DMS53 (cell line): ENCODE results near the gene UBE2M.

Experiments used
- DNase-seq: peaks from one replicate; lab custom pipeline; 2025; lab: John Stamatoyannopoulos, UW

The UBE2M gene

DNA sequence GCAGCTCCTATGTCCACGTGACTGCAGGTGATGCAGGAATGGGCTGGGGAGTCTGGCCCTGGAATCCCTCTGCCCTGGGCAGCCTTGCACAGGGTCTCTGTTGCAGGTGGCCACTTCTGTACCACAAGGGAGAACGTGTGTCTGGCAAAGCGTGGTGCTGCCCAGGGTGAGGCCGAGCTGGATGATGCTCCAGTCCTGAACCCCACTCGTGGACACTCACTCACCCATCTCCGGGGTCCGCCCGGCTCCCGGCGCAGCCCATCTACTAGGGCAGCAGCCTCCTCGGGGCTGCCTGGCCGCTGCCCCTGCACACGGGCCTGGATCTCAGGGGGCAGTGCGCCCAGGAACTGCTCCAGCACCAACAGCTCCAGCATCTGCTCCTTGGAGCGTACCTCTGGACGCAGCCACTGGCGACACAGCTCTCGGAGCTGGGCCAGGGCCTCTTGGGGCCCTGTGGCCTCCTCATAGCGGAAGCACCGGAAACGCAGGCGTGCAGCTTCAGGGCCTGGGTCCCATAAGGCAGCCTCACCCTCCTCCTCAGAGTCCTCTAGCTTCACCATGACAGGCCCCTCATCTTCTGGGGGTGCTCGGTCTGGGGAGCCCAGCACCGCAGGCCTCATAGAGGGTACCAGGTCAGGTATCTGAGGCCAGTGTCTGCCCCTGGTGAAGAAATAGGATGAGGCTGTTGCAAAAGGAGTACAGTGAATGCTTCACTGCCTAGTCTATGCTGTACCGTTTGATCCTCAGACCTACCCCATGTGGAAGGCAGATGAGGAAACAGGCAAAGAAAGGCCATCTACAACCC is 12.6 kb upstream of the UBE2M start:
- DNase-seq, result no peak

DNA sequence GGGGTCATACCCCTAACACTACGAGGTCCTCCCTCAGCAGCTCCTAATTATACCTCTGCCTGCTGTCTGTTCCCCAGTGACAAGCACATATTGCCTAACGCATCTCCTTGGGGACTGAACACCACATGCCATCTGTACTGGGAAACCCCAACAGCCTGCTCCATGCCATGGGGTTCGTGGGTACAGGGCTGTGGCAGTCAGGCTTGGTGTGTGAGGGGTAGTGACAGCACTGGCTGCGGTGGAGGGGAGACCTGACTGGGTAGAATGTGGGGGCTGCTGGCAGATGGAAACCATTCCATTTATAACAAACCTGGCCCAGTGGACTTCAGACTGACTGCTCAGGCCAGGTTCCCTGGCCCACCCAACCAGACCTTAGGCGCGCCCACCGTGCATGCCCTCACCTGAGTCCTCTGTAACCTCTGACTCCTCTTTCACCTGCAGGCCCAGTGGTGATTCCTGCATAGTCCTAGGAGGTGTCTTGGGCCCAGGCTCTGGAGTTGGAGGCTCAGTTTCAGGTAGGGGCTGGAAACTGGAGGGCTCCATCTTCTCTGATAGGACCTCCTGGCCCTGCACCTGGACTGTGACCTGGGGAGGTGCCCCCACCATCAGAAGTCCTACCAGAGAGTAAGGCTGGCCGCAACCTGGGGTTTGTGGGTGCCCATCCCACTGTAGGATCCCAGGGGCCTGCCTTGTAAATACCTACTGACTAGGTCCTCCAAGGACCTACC is 11.7 kb upstream of the UBE2M start:
- no peak for DNase-seq

DNA sequence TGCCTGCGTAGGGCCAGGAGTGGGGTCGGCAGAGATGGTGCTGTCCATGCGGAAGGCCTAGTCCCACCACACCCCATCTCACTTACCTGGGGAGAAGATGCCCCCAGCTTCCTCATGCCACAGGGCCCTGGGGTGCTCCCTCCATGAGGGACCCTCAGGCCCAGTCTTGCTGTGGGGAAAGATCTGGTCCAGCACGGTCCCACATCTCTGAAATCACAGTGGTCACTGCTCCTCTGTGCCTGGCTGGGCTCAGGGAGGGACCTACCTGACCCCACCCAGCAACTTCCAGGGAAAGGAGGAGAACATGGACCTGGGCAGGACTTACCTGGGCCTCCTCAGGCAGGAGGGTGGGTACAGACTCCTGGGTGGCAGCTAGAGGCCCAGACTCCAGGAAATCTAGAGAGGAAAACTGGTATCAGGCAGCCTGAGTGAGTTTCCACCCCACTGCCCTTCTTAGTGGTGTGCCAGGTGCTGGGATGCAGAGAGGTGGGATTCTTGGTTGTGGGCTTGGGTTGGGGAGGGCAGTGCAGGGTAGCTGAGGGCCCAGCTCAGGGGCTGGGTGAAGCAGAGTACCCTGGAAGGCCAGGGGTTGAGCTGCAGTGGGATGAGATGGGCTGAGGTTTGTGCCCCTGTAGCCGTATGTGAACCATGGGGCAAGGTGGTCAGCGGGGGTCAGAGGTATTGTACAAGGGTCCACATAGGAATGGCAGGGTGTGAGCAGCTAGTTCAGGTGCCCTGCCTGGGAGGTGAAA is 11.0 kb upstream of the UBE2M start:
- DNase-seq, result no peak

DNA sequence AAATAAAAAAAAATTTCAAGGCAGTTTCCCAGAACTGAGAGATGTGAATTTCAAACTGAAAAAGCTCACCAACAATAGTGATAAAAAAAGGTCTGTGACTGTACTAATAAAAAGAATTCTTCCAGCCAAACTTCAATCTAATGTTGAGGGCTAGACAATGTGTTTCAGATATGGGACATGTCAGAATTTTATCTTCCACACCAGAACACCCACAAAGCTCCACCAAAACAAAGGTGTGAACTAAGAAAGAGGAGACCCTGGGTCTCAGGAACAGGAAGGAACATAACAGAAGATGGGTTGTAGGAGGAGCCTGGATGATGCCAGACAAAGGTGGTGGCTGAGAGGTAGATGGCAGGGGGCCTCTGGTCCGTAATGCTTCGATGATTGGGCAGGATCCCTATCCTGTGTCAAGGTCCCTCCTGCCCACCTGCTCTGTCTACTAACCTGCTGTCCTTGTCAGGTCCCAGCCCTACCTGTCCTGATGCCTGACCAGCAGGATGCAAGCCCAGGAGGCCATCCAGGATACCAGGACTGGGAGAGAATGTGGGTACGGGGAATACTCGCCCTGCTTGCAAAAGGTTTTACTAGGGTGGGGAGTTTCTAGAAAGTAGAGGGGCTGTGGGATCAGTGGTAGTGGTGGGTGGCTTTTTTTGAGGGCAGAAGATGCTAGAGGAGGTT is 10.2 kb upstream of the UBE2M start:
- no peak for DNase-seq

DNA sequence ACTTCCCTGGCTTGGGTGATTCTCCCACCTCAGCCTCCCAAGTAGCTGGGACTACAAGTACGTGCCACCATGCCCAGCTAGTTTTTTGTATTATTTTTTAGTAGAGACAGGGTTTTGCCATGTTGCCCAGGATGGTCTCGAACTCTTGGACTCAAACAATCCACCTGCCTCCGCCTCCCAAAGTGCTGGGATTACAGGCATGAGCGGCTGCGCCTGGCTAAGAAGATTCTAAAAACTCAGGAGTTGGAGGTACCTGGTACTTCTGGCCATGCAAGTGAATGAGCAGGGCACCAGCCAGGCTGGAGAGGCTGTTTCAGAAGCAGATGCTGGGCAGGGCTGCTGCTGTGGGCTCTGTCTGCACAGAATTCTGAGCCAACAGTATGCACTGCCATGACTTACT is 8.6 kb upstream of the UBE2M start:
- DNase-seq, result no peak

DNA sequence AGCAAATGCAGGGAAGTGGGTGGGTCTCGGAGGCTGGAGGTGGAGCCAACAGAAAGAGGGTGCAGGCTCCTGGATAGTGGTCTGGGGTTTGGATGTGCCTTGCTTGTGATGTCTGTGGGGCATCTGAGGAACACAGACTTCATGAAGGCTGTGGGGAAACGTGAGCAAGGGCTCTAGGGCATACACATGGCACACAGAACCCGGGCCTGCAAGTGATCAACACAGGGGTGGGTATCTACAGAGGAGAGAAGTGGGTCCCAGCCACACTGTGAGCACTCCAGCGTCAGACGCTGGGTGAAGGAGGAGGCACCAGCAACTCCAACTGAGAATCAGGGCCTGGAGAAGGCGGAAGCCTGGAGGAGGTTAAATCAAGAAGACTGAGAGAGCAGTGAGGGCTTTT is 5.4 kb upstream of the UBE2M start:
- no peak for DNase-seq

DNA sequence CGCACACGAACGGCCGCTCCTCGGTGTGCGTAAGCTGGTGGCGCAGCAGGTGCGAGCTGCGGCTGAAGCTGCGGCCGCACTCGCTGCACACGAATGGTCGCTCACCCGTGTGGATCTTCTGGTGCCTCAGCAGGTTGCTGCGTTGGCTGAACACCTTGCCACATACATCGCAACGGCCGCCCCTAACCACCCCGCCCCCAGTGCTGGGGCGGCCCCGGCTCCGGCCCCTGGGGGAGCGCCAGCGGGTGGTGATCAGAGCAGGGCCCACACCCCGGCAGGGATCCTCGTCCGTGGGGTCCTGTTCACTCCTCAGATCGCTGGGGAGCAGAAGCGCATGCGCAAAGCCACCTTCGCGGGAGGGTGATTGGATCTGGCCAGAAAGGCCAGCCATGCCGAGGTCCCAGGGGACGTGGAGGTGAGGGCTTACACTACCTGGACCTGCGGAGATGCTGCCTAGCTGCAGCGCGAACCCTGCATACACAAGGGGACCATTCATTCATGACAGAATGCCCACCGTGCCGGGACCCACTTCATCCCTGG is 4.7 kb upstream of the UBE2M start:
- DNase-seq, result no peak

DNA sequence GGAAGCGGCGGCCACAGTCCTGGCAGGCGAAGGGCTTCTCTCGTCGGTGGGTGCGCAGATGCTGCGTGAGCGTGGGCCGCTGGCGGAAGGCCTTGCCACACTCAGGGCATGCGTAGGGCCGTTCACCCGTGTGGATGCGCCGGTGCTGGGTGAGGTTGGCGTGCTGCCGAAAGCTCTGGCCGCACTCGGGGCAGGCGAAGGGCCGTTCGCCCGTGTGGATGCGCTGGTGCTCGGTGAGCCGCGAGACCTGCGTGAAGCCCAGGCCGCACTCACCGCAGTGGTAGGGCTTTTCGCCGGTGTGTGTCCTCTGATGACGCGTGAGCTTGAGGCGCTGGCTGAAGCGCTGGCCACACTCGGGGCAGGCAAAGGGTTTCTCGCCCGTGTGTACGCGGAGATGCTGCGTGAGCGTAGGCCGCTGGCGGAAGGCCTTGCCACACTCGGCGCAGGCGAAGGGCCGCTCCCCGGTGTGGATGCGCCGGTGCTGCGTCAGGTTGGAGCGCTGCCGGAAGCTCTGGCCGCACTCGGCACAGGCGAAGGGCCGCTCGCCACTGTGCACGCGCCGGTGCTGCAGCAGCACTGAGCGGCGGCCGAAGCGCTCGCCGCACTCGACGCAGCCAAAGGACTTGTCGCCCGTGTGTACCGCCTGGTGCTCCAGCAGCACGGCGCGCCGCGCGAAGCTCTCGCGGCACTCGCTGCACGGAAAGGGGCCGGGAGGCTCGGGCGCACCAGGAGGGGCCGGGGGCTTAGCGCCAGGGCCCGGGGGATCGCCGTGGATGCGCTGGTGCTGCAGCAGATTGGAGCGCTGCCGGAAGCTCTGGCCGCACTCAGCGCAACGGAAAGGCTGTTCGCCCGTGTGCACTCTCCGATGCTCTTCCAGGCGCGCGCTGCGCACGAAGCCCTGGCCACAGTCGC is 4.0 kb upstream of the UBE2M start:
- DNase-seq, result no peak

DNA sequence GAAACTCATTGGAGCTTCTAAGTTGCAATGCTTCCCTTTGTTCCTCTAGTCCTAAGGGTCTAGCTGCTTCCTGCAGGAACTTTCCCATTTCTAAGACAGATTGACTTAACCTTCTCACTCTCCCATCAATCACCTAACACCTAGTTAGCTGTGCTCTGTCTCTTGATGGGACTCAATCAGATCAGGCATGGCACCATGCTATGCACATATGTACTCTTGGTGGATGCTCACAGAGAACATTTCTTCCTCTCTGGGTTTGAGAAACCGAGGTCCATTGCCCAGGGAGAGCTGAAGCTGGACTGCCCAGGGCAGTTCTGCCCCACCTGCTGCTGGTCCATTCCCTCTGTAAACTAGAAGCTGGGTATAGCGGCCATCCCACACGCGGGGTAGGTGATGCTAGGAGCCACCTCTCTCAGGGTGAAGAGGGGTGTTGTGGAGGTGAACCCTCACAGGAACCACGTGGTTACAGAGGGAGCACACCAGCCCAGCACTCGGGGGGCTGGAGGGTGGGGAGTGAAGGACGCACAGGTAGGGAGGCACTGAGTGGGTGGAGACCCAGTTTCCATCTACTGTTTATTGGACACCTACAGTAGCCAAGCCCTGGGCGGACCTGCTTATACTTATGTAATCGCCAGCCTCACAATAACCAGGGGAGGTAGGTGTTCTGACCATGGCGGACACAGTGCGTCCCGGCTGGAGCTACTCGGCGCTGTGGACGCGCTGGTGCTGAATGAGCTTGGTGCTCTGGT is 3.1 kb upstream of the UBE2M start:
- DNase-seq, result no peak

DNA sequence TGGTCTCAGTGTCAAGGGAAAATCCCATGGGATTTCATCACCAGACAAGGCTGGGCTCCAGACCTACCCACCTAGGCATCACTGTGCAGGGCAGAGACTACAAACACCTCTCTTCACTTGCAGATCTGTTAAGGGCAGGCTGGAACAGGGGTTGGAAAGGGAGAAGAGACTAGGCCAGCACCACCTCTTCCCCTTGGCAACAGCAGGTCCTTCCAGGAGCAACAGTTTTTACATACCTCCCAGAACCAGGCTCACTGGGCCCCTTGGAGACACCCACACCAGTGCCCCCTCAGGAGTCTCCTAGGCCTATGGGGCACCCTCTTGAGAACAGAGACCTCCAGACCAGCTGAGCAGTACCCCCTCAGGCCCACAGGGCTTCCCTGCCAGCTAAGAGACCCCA is 2.5 kb upstream of the UBE2M start:
- no peak for DNase-seq

DNA sequence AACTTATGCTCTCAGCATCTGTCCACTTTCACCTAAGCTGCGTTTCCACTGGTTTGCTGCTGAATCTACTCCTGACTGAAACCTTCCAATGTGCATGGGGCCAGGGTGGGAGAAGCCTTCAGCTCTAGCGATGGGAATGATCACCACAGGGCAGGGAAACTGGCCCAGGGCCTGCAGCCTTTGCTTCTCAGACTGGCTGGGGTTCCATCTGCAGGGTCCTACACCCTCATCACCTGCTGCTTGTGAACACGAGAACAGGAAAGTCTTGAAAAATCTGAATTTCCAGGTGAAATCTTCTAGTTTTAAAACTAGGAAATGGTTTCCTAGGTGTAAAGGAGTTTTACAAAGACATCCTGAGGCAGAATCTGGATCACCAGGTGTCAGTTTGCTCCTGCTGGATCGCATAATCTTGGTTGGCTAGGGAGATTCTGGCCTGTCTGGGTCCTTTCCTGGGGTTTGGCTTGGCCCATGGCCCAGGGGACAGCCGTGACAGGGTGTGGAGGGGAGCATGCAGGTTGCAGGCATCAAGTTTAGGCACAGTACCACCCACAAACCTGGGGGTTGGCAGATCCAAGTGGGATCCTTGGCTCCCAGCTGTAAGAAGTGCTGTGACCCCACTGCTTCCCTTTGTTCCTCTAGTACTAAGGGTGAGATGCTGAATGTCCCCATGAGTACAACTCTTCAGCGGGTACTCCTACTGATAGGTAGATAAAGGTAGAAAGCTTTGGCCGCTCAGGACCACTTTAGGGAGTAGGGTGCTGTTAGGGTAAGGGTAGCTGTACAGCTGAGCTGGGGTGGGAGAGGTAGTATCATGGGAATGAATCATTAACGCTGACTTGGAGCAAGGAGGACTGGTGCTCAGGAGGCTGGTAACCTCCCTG is 1.8 kb upstream of the UBE2M start:
- no peak for DNase-seq

DNA sequence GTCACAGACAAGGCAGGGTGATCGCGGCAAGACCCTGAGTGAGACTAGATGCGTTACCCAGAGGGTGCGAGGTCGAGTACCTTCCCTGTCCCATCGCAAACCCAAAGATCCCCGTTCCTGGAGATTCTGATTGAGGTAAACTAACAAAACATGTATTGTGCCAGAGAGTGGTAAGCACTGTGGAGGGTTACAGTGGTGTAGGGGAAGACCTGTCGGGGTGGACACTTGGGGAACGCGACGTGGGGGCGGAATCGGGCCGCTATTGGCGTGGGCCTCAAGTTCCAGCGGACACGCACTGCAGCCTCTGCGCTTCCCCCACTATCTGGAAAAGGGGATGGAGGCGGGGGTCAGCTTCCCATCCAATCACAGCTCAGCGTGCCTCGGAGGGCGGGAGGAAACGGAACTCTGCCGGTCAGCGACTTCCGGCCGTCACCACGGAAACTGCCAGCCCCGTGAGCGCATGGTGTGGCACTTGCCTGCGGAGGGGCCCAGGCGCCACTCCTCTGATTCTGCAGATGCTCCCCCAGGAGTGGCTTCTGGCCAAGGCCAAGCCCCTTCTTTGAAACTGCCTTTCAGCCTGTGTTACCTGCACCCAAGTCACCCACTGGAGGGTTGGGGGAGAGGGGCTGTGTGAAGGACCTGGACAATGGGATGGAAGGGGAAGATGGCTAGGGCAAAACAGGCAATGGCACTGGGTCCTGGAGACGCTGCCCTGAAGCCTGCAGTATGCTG is 1.0 kb upstream of the UBE2M start:
- DNase-seq, result no peak

DNA sequence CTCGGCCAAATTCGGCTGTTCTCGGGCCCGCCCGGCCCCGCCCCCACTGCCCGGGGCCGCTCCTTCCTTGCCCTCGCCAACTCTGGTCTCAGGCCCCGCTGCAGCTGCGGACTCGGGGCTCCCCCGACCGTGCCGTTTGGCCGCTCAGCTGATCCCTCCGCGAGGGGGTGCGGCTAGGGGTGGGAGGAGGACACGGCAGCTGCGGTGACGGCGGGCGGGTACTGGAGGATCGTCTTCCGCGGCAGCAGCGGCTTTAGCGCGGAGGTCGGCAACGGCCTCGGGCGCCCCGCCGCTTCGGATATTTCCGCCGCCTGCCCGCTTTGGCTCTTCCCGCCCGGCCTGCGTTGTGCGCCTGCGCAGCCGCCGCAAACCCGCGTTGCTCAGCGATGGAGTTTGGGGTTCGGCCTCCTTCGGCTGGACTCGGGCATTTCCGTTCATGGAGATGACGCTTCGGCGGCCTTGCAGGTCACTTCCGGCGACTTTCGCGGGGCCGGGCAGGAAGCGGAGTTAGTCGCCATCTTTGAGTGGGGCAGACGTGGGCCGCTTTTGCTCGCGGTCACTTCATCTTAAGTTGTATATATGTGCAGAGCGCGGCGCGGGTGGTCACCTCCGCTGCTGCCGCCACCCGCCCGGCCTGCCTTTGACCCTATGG is 338 bp upstream of the UBE2M start:
- DNase-seq, result no peak

DNA sequence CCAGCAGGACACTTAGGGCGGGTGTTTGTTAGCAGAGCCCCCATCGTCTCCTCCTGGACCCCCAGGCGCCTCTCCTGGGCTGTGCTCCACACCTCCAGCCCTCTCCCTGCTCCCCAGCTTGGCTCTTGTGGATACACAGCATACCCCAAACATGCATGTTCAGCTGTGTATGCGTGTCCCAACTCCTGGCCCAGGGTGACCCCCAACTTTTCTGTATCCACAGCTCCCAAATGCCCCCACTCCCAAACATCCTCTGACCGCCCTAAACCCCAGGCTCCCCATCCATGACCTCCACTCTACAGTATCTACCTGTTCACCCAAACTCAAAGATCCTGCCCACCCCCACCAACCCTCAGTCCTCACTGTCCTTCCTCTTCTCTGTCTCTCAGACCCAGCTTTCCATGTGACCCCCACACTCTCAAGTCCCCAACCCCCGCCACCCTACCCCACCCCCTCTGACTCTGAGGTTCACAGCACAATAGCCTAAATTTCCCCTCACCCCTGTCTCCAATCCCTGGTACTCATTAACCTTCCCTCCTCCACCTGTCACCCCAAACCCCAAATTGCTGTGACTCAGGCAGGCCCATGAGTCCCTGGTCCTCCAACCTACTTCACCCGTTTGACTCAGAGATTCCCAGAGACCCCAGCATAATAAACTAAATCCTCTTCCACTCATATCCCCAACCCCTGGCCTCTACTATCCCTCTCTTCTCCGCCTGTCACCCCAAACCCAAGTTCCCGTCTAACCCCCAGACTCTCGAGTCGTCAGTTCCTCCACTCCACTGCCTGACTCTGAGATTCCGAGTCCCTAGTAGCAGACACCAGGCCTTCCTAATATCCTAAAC is 968 bp downstream of the UBE2M start:
- DNase-seq, result no peak

DNA sequence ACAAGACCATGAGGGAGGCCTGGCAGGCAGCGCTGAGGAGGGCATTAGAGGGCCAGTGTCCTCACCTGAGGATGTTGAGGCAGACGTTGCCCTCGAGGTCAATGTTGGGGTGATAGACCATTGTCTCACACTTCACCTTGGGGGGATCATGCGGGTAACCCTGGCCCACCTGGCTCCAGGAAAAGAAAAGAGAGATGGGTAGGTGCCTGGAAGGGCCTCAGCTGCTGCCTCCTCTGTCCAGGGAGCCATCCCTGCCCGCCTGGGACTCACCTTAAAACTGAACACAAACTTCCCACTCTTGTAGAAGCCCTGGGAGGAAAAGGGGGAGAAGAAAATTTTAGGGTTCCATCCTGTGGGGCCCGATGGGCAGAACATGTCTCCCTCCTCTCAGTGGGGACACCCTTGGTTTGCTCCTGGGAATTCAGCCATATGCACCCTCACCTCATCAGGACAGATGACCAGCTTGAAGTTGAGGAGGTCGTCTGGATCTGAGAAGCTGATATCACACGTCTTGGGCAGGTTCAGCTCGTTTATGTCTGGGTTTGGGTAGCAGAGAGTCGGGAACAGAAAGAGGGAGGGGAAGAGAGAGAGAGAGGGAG is 1.7 kb downstream of the UBE2M start:
- DNase-seq, result no peak

DNA sequence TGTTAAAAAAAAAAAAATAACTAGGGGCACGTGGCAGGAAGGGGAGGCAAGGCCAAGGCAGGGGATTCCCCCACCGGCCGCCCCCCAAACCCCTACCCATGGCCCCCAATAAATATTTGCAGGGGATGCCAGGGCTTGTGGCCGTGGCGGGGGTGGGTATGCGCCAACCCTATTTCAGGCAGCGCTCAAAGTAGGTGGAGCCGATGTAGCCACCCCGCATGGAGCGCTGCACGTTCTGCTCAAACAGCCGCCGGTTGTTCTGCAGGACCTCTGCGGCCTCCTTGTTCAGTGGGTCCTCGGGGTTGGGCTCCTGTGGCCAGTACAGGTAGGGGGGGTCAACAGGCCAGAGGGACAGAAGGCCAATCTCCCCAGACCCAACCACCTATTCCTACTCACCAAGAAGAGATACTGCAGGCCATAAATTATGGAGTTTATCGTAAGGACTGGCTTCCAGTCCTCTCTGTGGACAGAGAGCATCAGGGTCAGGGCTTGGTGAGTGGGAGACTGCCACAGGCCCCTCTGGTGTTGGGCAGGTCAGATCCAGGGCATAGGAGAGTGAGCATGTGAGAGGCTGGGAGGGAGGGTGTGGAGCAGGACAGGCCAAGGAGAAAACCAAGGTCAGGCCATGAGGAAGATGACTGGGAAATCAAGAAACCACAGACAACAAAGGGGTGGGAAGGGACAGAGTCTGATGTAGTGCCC is 2.3 kb downstream of the UBE2M start:
- DNase-seq, result no peak
